ENCODE results near the gene ABCA12. TPM values are rescaled to one million over a fixed set of nuclear protein-coding genes. Genes with fewer than 3 reads are reported as not detected.

ABCA12 gene
- total and polyA plus RNA-seq, 10 of the 15 experiments (the other 5 are each of a cell fraction or from before 2014, with no cell fraction given), result 1.2 to 12.1 (median 6.0) TPM

DNA sequence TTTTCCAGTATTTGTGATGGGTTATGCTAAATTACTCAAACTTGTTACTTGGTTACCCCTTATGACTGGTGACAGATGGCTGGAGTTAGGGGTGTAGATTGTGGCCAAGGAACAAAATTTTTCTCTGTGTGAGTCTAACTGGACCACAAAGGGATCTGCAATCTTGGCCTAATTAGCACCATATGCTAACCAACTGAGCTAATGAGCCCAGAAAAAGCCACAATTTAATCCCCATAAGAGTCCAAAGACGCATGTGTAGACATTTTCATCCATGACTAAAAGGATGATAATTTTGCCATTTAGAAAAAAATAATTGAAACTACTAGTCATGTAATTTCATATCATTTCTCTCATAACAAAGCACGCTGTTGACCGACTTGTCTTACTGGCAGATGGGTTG is 151.2 kb downstream of the ABCA12 start:
- Histone ChIP-seq H4K20me1 (ENCODE audit: control insufficient read depth, insufficient read depth) (no peaks in the 10 kb centered on the region), H2AFZ (ENCODE audit: control insufficient read depth, low read depth, low read length) (no peak overlapping the region), H3K79me2 (ENCODE audit: control insufficient read depth, insufficient read depth, low read length) (no peaks in the 10 kb centered on the region), H3K36me3 (ENCODE audit: control insufficient read depth in 2 of 2, insufficient read depth in 2 of 2, low read length in 1 of 2) (no peaks in the 10 kb centered on the region), H3K9ac (ENCODE audit: control insufficient read depth, insufficient read depth, low read length) (no peak overlapping the region), H3K9me3 (replicated peaks; ENCODE audit: control insufficient read depth, insufficient read depth, low read length) (no peaks in the 10 kb centered on the region), H3K27ac (ENCODE audit: control insufficient read depth, insufficient read depth) (no peak overlapping the region), H3K4me3 (no peak overlapping the region), H3K4me2 (ENCODE audit: control insufficient read depth, insufficient read depth) (no peak overlapping the region), H3K4me1 (ENCODE audit: control insufficient read depth, insufficient read depth, low read length) (no peaks in the 10 kb centered on the region), H3K27me3 (replicated peaks in 1 of 2; ENCODE audit: control insufficient read depth in 2 of 2, insufficient read depth in 2 of 2, low read length in 1 of 2) (no peaks in the 10 kb centered on the region)
- RAD21 ChIA-PET (ENCODE audit: unreplicated experiment), result interaction anchor here (1.8 kb wide), 1 partner anchor 8 kb away, joined by 4 read pairs; no protein-coding TSS in a partner anchor
- POLR2A ChIA-PET, result no interaction called here
- WGBS (ENCODE audit: insufficient coverage, insufficient replicate concordance, low lambda C conversion rate, missing lambda C conversion rate), result 65% methylated on average over 3 of the region's 3 CpGs
- SMC1A ChIA-PET (ENCODE audit: uncharacterized antibody, unreplicated experiment), result no interaction called here
- no peak for FAIRE-seq
- in situ Hi-C loops (cut with MboI) (no loop called here), intact Hi-C loops (cut with micrococcal nuclease; ENCODE audit: unreplicated experiment) (no loop called here)
- ATAC-seq, result no peak
- no peak for DNase-seq (ENCODE audit: low read depth, low spot score)
- TF ChIP-seq ZNF217 (IDR thresholded peaks at IDR 0.05) (no peak), RCOR1 (conservative IDR thresholded peaks at IDR 0.05; ENCODE audit: low read depth, low read length) (no peak), CBFB (IDR thresholded peaks at IDR 0.05; ENCODE audit: low read depth) (no peak), BHLHE40 (IDR thresholded peaks at IDR 0.05; ENCODE audit: borderline replicate concordance in 1 of 2, low read depth in 2 of 2, low read length in 1 of 2) (no peak), EP300 (IDR thresholded peaks at IDR 0.05; ENCODE audit: borderline replicate concordance in 1 of 2, control insufficient read depth in 1 of 2, low read depth in 2 of 2, low read length in 2 of 2) (no peak), PML (IDR thresholded peaks at IDR 0.05; ENCODE audit: low read length) (no peak)
- TF ChIP-seq, protein P1, sequence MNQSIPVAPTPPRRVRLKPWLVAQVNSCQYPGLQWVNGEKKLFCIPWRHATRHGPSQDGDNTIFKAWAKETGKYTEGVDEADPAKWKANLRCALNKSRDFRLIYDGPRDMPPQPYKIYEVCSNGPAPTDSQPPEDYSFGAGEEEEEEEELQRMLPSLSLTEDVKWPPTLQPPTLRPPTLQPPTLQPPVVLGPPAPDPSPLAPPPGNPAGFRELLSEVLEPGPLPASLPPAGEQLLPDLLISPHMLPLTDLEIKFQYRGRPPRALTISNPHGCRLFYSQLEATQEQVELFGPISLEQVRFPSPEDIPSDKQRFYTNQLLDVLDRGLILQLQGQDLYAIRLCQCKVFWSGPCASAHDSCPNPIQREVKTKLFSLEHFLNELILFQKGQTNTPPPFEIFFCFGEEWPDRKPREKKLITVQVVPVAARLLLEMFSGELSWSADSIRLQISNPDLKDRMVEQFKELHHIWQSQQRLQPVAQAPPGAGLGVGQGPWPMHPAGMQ (IDR thresholded peaks at IDR 0.05; ENCODE audit: borderline replicate concordance), result no peak
- TF ChIP-seq, protein P2, sequence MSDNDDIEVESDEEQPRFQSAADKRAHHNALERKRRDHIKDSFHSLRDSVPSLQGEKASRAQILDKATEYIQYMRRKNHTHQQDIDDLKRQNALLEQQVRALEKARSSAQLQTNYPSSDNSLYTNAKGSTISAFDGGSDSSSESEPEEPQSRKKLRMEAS (IDR thresholded peaks at IDR 0.05; ENCODE audit: low read depth, low read length), result no peak
- TF ChIP-seq, protein P3, sequence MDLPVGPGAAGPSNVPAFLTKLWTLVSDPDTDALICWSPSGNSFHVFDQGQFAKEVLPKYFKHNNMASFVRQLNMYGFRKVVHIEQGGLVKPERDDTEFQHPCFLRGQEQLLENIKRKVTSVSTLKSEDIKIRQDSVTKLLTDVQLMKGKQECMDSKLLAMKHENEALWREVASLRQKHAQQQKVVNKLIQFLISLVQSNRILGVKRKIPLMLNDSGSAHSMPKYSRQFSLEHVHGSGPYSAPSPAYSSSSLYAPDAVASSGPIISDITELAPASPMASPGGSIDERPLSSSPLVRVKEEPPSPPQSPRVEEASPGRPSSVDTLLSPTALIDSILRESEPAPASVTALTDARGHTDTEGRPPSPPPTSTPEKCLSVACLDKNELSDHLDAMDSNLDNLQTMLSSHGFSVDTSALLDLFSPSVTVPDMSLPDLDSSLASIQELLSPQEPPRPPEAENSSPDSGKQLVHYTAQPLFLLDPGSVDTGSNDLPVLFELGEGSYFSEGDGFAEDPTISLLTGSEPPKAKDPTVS (IDR thresholded peaks at IDR 0.05; ENCODE audit: low read depth, low read length), result no peak
- CTCF ChIA-PET, result interaction anchor here (1.3 to 1.7 kb wide), 2 partner anchors 18 to 24 kb away, joined by 3 to 4 read pairs; no protein-coding TSS in a partner anchor
- no TSS peak for BruUV-seq (replicated peaks)
